NCI-H2227 treated with DMSO at 0.1 percent for 48 hours (cell line): ENCODE data around the gene CEP170B.

Experiments used
- DNase-seq: peaks from one replicate; lab custom pipeline; 2025; lab: John Stamatoyannopoulos, UW

CEP170B gene

GRCh38 chr14:104868060-104868740 is 3.1 kb downstream of the CEP170B start:
- DNase-seq, result no peak

GRCh38 chr14:104868811-104869572 is 3.9 kb downstream of the CEP170B start:
- DNase-seq, result no peak

- no peak for DNase-seq
These were observed 4.8 kb downstream of the CEP170B start for GRCh38 chr14:104869669-104870367.

- DNase-seq, result no peak
These were observed 5.5 kb downstream of the CEP170B start for GRCh38 chr14:104870368-104871144.

GRCh38 chr14:104871145-104871655 is 6.1 kb downstream of the CEP170B start:
- DNase-seq, result no peak

- no peak for DNase-seq
These were observed 6.8 kb downstream of the CEP170B start for GRCh38 chr14:104871656-104872468.

GRCh38 chr14:104872469-104873341 is 7.6 kb downstream of the CEP170B start:
- DNase-seq, result no peak

- no peak for DNase-seq
These were observed 8.4 kb downstream of the CEP170B start for GRCh38 chr14:104873380-104874055.

- DNase-seq, result no peak
These were observed 9.1 kb downstream of the CEP170B start for GRCh38 chr14:104874110-104874531.

- no peak for DNase-seq
These were observed 9.7 kb downstream of the CEP170B start for GRCh38 chr14:104874571-104875411.

GRCh38 chr14:104875412-104875751 is 10.3 kb downstream of the CEP170B start:
- DNase-seq, result no peak

- no peak for DNase-seq
These were observed 10.7 kb downstream of the CEP170B start for GRCh38 chr14:104875811-104876210.

GRCh38 chr14:104876251-104876699 is 11.2 kb downstream of the CEP170B start:
- DNase-seq, result no peak

- no peak for DNase-seq
These were observed 12.2 kb downstream of the CEP170B start for GRCh38 chr14:104877066-104877805.

- DNase-seq, result no peak
These were observed 12.9 kb downstream of the CEP170B start for GRCh38 chr14:104877806-104878550.

- DNase-seq, result no peak
These were observed 13.5 kb downstream of the CEP170B start for GRCh38 chr14:104878582-104878981.
